ENCODE measurements around the gene ELMO1.

ELMO1 gene

GRCh38 chr7:37346761-37347160 is 101.9 kb downstream of the ELMO1 start:
- no peak for DNase-seq (ENCODE audit: low read depth in 2 of 2)

GRCh38 chr7:37344886-37345579 is 103.6 kb downstream of the ELMO1 start:
- no peak for DNase-seq (ENCODE audit: low read depth in 2 of 2)

GRCh38 chr7:37342688-37343471 is 105.8 kb downstream of the ELMO1 start:
- DNase-seq (ENCODE audit: low read depth in 2 of 2): peak; percentile 38 to 50

- DNase-seq (ENCODE audit: low read depth in 2 of 2): no peak
Observed at GRCh38 chr7:37342176-37342687, 106.4 kb downstream of the ELMO1 start.

- no peak for DNase-seq (ENCODE audit: low read depth in 2 of 2)
Observed at GRCh38 chr7:37341033-37341630, 107.5 kb downstream of the ELMO1 start.

- DNase-seq (ENCODE audit: low read depth in 2 of 2): no peak
Observed at GRCh38 chr7:37338966-37339365, 109.7 kb downstream of the ELMO1 start.

- no peak for DNase-seq (ENCODE audit: low read depth in 2 of 2)
Observed at GRCh38 chr7:37337522-37337921, 111.1 kb downstream of the ELMO1 start.

- no peak for DNase-seq (ENCODE audit: low read depth in 2 of 2)
Observed at GRCh38 chr7:37336259-37336658, 112.4 kb downstream of the ELMO1 start.

GRCh38 chr7:37333075-37333474 is 115.6 kb downstream of the ELMO1 start:
- DNase-seq (ENCODE audit: low read depth in 2 of 2): no peak

GRCh38 chr7:37332243-37333016 is 116.2 kb downstream of the ELMO1 start:
- no peak for DNase-seq (ENCODE audit: low read depth in 2 of 2)

GRCh38 chr7:37330775-37331174 is 117.9 kb downstream of the ELMO1 start:
- DNase-seq (ENCODE audit: low read depth in 2 of 2): no peak

- DNase-seq (ENCODE audit: low read depth in 2 of 2): no peak
Observed at GRCh38 chr7:37329940-37330339, 118.7 kb downstream of the ELMO1 start.

GRCh38 chr7:37327288-37327687 is 121.4 kb downstream of the ELMO1 start:
- no peak for DNase-seq (ENCODE audit: low read depth in 2 of 2)

GRCh38 chr7:37323966-37324365 is 124.7 kb downstream of the ELMO1 start:
- no peak for DNase-seq (ENCODE audit: low read depth in 2 of 2)

- no peak for DNase-seq (ENCODE audit: low read depth in 2 of 2)
Observed at GRCh38 chr7:37322831-37323230, 125.8 kb downstream of the ELMO1 start.

- DNase-seq (ENCODE audit: low read depth in 2 of 2): no peak
Observed at GRCh38 chr7:37320848-37321468, 127.7 kb downstream of the ELMO1 start.

GRCh38 chr7:37320140-37320847 is 128.4 kb downstream of the ELMO1 start:
- no peak for DNase-seq (ENCODE audit: low read depth in 2 of 2)

GRCh38 chr7:37318541-37318940 is 130.1 kb downstream of the ELMO1 start:
- DNase-seq (ENCODE audit: low read depth in 2 of 2): no peak

GRCh38 chr7:37315772-37316715 is 132.6 kb downstream of the ELMO1 start:
- no peak for DNase-seq (ENCODE audit: low read depth in 2 of 2)

- DNase-seq (ENCODE audit: low read depth in 2 of 2): no peak
Observed at GRCh38 chr7:37312608-37313007, 136.1 kb downstream of the ELMO1 start.

All from stimulated activated CD4-positive, alpha-beta T cell treated with anti-CD3 and anti-CD28 coated beads, Interleukin-1b, Interleukin-23, amount 100 ng/mL, for 4 hours (primary cell).